ENCODE results near the gene PLPPR1. TPM values are rescaled to one million over a fixed set of nuclear protein-coding genes. Genes with fewer than 3 reads are reported as not detected.

PLPPR1 gene
- total RNA-seq, 4 donors from 2014 or later = 0.54 TPM; not detected in 3

- Histone ChIP-seq H3K27me3 (no peaks in the 10 kb centered on the region), H3K27ac (no peak overlapping the region), H3K9me3 (no peaks in the 10 kb centered on the region), H3K36me3 (no peaks in the 10 kb centered on the region), H3K4me3 (no peak overlapping the region), H3K4me1 (no peaks in the 10 kb centered on the region)
- DNase-seq = no peak
- no peak for TF ChIP-seq CTCF (IDR thresholded peaks at IDR 0.05)
- TF ChIP-seq POLR2A (IDR thresholded peaks at IDR 0.05) = no peak
Measured at GRCh38 chr9:101054657-101055056, 26.1 kb downstream of the PLPPR1 start.

DNA sequence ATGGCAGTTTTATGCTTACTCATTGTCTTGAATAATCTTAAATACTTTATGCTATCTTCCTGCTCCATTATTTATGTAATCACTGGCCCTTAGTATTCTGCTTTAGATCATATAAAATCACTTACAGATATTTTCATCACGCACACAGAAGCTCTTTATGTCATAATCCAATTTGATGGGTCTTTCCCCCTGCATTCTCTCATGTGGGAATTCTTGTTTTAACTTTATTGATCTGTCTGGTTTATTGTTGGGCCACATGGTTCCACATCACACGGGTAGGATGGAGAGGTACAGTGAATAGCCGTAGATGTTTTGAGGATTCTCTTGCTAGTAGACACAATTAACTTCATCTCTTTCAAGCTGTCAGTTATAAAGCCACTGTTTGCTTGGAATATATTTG, 27.0 kb downstream of the PLPPR1 start:
- Histone ChIP-seq H3K4me3 (no peak overlapping the region), H3K27ac (no peak overlapping the region), H3K9me3 (no peaks in the 10 kb centered on the region), H3K36me3 (no peaks in the 10 kb centered on the region), H3K4me1 (no peaks in the 10 kb centered on the region), H3K27me3 (no peaks in the 10 kb centered on the region)
- TF ChIP-seq CTCF (IDR thresholded peaks at IDR 0.05) (no peak), POLR2A (IDR thresholded peaks at IDR 0.05) (no peak)
- DNase-seq = no peak

DNA sequence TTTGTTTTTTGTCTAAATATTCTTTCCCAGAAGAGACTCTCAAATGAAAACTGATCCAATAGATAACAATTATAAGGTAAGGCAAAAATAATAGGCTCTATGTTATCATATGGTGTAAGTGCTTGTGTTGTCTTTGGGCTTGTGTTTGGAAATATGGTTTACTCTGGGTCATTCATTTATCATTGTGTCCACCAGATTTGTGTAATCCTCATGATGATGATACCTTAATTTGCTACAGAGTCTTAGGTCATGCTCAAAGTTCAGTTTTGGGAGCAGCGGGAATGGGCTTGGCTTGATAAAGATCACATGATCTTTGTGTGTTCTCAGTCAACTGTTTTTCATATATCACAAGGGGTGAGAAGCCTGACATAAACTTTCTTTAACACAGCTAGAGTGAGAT, 34.2 kb downstream of the PLPPR1 start:
- H3K4me1 ChIP-seq = no peaks in the 10 kb centered on the region
- no peak for DNase-seq
- H3K4me3 ChIP-seq = no peak overlapping the region
- H3K27me3 ChIP-seq = no peaks in the 10 kb centered on the region
- no peaks in the 10 kb centered on the region for H3K9me3 ChIP-seq
- no peak for TF ChIP-seq POLR2A (IDR thresholded peaks at IDR 0.05)
- no peak for TF ChIP-seq CTCF (IDR thresholded peaks at IDR 0.05)
- no peak overlapping the region for H3K27ac ChIP-seq
- H3K36me3 ChIP-seq = no peaks in the 10 kb centered on the region

- H3K4me3 ChIP-seq = no peak overlapping the region
- H3K36me3 ChIP-seq = no peaks in the 10 kb centered on the region
- DNase-seq = no peak
- TF ChIP-seq CTCF (IDR thresholded peaks at IDR 0.05) (no peak), POLR2A (IDR thresholded peaks at IDR 0.05) (no peak)
- H3K4me1 ChIP-seq = no peaks in the 10 kb centered on the region
- H3K9me3 ChIP-seq = no peaks in the 10 kb centered on the region
- H3K27me3 ChIP-seq = no peaks in the 10 kb centered on the region
- H3K27ac ChIP-seq = no peak overlapping the region
Measured at GRCh38 chr9:101063192-101063591, 34.7 kb downstream of the PLPPR1 start.

DNA sequence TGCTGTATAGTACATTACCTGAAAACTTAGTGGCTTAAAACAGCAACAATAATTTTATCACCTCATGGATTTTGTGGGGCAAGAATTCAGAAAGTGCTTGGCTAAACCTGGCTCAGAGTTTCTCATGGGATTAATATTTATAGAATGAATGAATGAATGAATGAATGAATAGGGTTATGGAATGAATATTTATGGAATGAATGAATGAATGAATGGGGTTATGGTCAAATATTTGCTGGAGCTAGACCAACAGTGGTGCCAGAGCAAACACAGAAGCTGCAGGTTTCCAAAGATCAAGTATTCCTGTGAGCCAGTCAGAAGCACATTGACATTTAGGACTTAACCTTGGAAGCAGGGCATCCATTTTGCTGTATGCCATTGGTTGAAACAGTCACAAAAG, 35.7 kb downstream of the PLPPR1 start:
- TF ChIP-seq CTCF (IDR thresholded peaks at IDR 0.05) (no peak), POLR2A (IDR thresholded peaks at IDR 0.05) (no peak)
- Histone ChIP-seq H3K27ac (no peak overlapping the region), H3K9me3 (no peaks in the 10 kb centered on the region), H3K27me3 (no peaks in the 10 kb centered on the region), H3K4me1 (no peaks in the 10 kb centered on the region), H3K36me3 (no peaks in the 10 kb centered on the region), H3K4me3 (no peak overlapping the region)
- no peak for DNase-seq

DNA sequence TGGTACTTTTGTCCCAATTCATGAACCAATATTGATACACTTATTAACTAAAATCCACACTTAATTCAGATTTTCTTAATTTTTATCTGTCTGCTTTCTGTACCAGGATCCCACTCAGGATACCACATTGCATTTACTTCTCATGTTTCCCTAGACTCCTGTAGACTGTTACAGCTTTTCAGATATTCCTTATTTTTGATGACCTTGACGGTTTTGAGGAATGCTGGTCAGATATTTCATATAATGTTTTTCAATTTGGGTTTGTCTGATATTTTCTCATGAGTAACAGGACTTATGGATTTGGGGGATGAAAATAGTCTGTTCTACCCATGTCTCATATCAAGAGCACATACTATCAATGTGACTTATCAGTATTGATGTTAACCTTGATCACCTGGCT, 37.4 kb downstream of the PLPPR1 start:
- Histone ChIP-seq H3K27me3 (no peaks in the 10 kb centered on the region), H3K4me1 (no peaks in the 10 kb centered on the region), H3K4me3 (no peak overlapping the region), H3K36me3 (no peaks in the 10 kb centered on the region), H3K9me3 (no peaks in the 10 kb centered on the region), H3K27ac (no peak overlapping the region)
- no peak for DNase-seq
- no peak for TF ChIP-seq CTCF (IDR thresholded peaks at IDR 0.05)
- no peak for TF ChIP-seq POLR2A (IDR thresholded peaks at IDR 0.05)

Measured in Peyer's patch (tissue), 4 donors.